Raji (cell line): ENCODE data around the gene MGMT.

Experiments
- POLR2A ChIP-seq: IDR thresholded peaks from 2 replicates; pipeline ENCODE4 v1.6.1; 2011; ENCODE audit warnings: low read depth, low read length, control low read depth; ENCODE audit not compliant: insufficient read depth

MGMT gene

GRCh38 chr10:129470103-129470851, 3.2 kb downstream of the MGMT start:
- no peak for TF ChIP-seq POLR2A

- TF ChIP-seq POLR2A, result no peak
Observed at GRCh38 chr10:129471447-129472175, 4.6 kb downstream of the MGMT start.

GRCh38 chr10:129472696-129473555, 5.9 kb downstream of the MGMT start:
- TF ChIP-seq POLR2A, result no peak

GRCh38 chr10:129474642-129475041, 7.6 kb downstream of the MGMT start:
- TF ChIP-seq POLR2A, result no peak

GRCh38 chr10:129476431-129476830, 9.4 kb downstream of the MGMT start:
- no peak for TF ChIP-seq POLR2A

- no peak for TF ChIP-seq POLR2A
Observed at GRCh38 chr10:129477051-129477450, 10.0 kb downstream of the MGMT start.

GRCh38 chr10:129481641-129482040, 14.6 kb downstream of the MGMT start:
- TF ChIP-seq POLR2A, result no peak

- TF ChIP-seq POLR2A, result no peak
Observed at GRCh38 chr10:129483430-129484010, 16.5 kb downstream of the MGMT start.

GRCh38 chr10:129486805-129487204, 19.8 kb downstream of the MGMT start:
- no peak for TF ChIP-seq POLR2A

GRCh38 chr10:129491123-129491734, 24.2 kb downstream of the MGMT start:
- TF ChIP-seq POLR2A, result no peak

GRCh38 chr10:129494176-129494575, 27.1 kb downstream of the MGMT start:
- no peak for TF ChIP-seq POLR2A

GRCh38 chr10:129494740-129495139, 27.7 kb downstream of the MGMT start:
- TF ChIP-seq POLR2A, result no peak

GRCh38 chr10:129495256-129495655, 28.2 kb downstream of the MGMT start:
- no peak for TF ChIP-seq POLR2A

GRCh38 chr10:129495698-129496097, 28.7 kb downstream of the MGMT start:
- no peak for TF ChIP-seq POLR2A

- TF ChIP-seq POLR2A, result no peak
Observed at GRCh38 chr10:129497013-129497412, 30.0 kb downstream of the MGMT start.

- TF ChIP-seq POLR2A, result no peak
Observed at GRCh38 chr10:129498680-129499079, 31.6 kb downstream of the MGMT start.
